HepG2 (cell line): ENCODE data around the gene GLRX5.

Experiments
- ASH2L ChIP-seq: fragments of 300-600, 200-600 bp; sonication (generic); IDR thresholded peaks from 2 replicates; pipeline ENCODE4 v1.7.0; 2017; ENCODE audit warnings: low read depth, mild to moderate bottlenecking, moderate library complexity, mixed read lengths, low read length; ENCODE audit not compliant: insufficient read length
- CEBPZ ChIP-seq: IDR thresholded peaks from 2 replicates; pipeline ENCODE4 v1.6.1; 2012; ENCODE audit warnings: low read length, improper control_type of control experiment
- CTCF ChIP-seq: sonication (generic); formaldehyde crosslinking; IDR thresholded peaks from 2 replicates; pipeline ENCODE4 v1.5.0; 2020; ENCODE audit warnings: mild to moderate bottlenecking, missing genetic modification reagents, moderate library complexity
- ETV6 ChIP-seq: sonication (generic); formaldehyde crosslinking; conservative IDR thresholded peaks from 2 replicates; pipeline ENCODE4 v1.4.0; 2020; ENCODE audit warnings: missing genetic modification reagents
- FOXO1 ChIP-seq: sonication (generic); formaldehyde crosslinking; IDR thresholded peaks from 2 replicates; pipeline ENCODE4 v1.4.0; 2020; ENCODE audit warnings: missing genetic modification reagents
- KDM1A ChIP-seq: IDR thresholded peaks from 2 replicates; pipeline ENCODE4 v1.6.1; 2016; ENCODE audit warnings: missing compliant biosample characterization
- MLX ChIP-seq: IDR thresholded peaks from 2 replicates; pipeline ENCODE4 v1.6.1; 2016
- NFYC ChIP-seq: IDR thresholded peaks from 2 replicates; pipeline ENCODE4 v1.6.1; 2016; ENCODE audit warnings: missing genetic modification reagents, missing compliant biosample characterization
- PRDM4 ChIP-seq: sonication (generic); formaldehyde crosslinking; IDR thresholded peaks from 2 replicates; pipeline ENCODE4 v1.9.0; 2021; ENCODE audit warnings: missing genetic modification reagents, borderline replicate concordance
- RAD21 ChIP-seq: fragments of 450-650 bp; formaldehyde crosslinking; IDR thresholded peaks from 2 replicates; pipeline ENCODE4 v1.5.0; 2020; ENCODE audit warnings: mild to moderate bottlenecking
- RARG ChIP-seq: sonication (generic); formaldehyde crosslinking; IDR thresholded peaks from 2 replicates; pipeline ENCODE4 v1.4.0; 2020; ENCODE audit warnings: low read depth, mild to moderate bottlenecking, missing genetic modification reagents
- RELA ChIP-seq: sonication (generic); formaldehyde crosslinking; IDR thresholded peaks from 2 replicates; pipeline ENCODE4 v1.4.0; 2020; ENCODE audit warnings: missing genetic modification reagents
- REST ChIP-seq, 2 experiments: IDR thresholded peaks; 2 replicates each; pipeline ENCODE4 v1.6.1; 2011 to 2012; ENCODE audit warnings: low read length in 2 of 2, borderline replicate concordance in 1 of 2, low read depth in 1 of 2, mild to moderate bottlenecking in 1 of 2, moderate library complexity in 1 of 2
- ZNF703 ChIP-seq: sonication (generic); formaldehyde crosslinking; IDR thresholded peaks from 2 replicates; pipeline ENCODE4 v1.5.1; 2020; ENCODE audit warnings: missing genetic modification reagents, mild to moderate bottlenecking, moderate library complexity, borderline replicate concordance

- no peak; the same call in 1 of the 2 replicates for TF ChIP-seq RAD21 (CRISPR knock-in tag)
- TF ChIP-seq CTCF (CRISPR knock-in tag), result no peak
- no peak for TF ChIP-seq KDM1A (CRISPR knock-in tag)
- TF ChIP-seq CEBPZ, result no peak
- TF ChIP-seq FOXO1 (CRISPR knock-in tag), result peak; percentile 97
- TF ChIP-seq NFYC (CRISPR knock-in tag), result no peak
- no peak for TF ChIP-seq RELA (CRISPR knock-in tag)
- no peak; a peak in 1 of 4 replicates for TF ChIP-seq REST (IDR thresholded peaks at IDR 0.05; ENCODE audit: borderline replicate concordance in 1 of 2, low read depth in 1 of 2, low read length in 2 of 2)
- peak; percentile 57 for TF ChIP-seq ASH2L
- TF ChIP-seq RARG (CRISPR knock-in tag), result no peak
- no peak for TF ChIP-seq ZNF703 (CRISPR knock-in tag)
- peak; percentile 71 for TF ChIP-seq MLX (CRISPR knock-in tag)
- peak; percentile 45; the same call in 1 of the 2 replicates for TF ChIP-seq ETV6 (CRISPR knock-in tag)
- TF ChIP-seq PRDM4 (CRISPR knock-in tag), result no peak
These were observed 15.1 kb downstream of the GLRX5 start for GRCh38 chr14:95549656-95550585.
